ENCODE measurements around the gene CLDN11. TPM values are rescaled to one million over a fixed set of nuclear protein-coding genes. Genes with fewer than 3 reads are reported as not detected.

Gene CLDN11
- total and polyA plus RNA-seq, 2 of the 8 experiments (the other 6 are each of a cell fraction or from before 2014, with no cell fraction given) = 4.8 to 12.5 TPM

DNA sequence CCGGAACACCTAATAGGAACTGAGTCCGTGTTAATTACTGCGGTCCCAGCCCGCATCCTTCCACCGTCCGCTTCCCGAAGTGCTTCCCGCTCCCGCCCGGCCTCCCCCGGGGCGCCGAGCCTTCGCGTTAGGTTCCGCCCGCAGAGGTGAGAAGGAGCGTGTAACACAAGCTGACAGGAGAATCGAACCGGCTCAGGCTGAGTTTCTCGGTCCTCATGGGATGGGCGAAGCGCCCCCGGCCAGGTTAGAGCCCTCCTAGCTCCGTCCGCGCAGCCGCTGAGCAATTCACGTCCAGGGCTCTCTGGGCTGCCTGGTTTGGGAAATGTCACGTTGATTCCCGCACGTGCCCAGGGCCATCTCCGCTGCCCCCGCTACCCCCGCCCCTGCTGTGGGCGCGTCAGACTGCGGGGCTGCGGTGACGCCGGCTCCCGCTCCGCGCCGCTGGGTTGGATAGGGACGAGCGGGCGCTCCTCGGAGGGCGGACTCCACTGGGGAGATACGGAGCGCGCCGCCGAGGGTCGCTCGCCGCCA is 954 bp downstream of the CLDN11 start (continued):
- TF ChIP-seq TCF12 (IDR thresholded peaks at IDR 0.05; ENCODE audit: low read depth, low read length) = no peak
- TF ChIP-seq BRCA1 (IDR thresholded peaks at IDR 0.05; ENCODE audit: low read depth, low read length) = no peak
- TF ChIP-seq SP2 (IDR thresholded peaks at IDR 0.05; ENCODE audit: low read length) = no peak
- no peak for TF ChIP-seq JUND (IDR thresholded peaks at IDR 0.05; ENCODE audit: low read length)
- no peak for TF ChIP-seq KDM5A (IDR thresholded peaks at IDR 0.05; ENCODE audit: low read length)
- TF ChIP-seq TAF1 (IDR thresholded peaks at IDR 0.05; ENCODE audit: low read depth, low read length) = no peak
- no peak for TF ChIP-seq TEAD4 (IDR thresholded peaks at IDR 0.05; ENCODE audit: low read depth, low read length)
- TF ChIP-seq, protein P1, sequence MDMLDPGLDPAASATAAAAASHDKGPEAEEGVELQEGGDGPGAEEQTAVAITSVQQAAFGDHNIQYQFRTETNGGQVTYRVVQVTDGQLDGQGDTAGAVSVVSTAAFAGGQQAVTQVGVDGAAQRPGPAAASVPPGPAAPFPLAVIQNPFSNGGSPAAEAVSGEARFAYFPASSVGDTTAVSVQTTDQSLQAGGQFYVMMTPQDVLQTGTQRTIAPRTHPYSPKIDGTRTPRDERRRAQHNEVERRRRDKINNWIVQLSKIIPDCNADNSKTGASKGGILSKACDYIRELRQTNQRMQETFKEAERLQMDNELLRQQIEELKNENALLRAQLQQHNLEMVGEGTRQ (IDR thresholded peaks at IDR 0.05; ENCODE audit: low read length) = peak; percentile 25; the same call in 1 of the 2 replicates
- TF ChIP-seq, protein P2, sequence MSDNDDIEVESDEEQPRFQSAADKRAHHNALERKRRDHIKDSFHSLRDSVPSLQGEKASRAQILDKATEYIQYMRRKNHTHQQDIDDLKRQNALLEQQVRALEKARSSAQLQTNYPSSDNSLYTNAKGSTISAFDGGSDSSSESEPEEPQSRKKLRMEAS (IDR thresholded peaks at IDR 0.05) = peak; percentile 94
- 0 out of 4 replicates have a peak, but pooled peaks of 1 of the 2 experiments have one; percentile 18 for TF ChIP-seq RAD21 (IDR thresholded peaks at IDR 0.05 in 1 of 2, conservative IDR thresholded peaks at IDR 0.05 in 1 of 2; ENCODE audit: low read depth in 2 of 2, low read length in 2 of 2)
- TF ChIP-seq, protein P3, sequence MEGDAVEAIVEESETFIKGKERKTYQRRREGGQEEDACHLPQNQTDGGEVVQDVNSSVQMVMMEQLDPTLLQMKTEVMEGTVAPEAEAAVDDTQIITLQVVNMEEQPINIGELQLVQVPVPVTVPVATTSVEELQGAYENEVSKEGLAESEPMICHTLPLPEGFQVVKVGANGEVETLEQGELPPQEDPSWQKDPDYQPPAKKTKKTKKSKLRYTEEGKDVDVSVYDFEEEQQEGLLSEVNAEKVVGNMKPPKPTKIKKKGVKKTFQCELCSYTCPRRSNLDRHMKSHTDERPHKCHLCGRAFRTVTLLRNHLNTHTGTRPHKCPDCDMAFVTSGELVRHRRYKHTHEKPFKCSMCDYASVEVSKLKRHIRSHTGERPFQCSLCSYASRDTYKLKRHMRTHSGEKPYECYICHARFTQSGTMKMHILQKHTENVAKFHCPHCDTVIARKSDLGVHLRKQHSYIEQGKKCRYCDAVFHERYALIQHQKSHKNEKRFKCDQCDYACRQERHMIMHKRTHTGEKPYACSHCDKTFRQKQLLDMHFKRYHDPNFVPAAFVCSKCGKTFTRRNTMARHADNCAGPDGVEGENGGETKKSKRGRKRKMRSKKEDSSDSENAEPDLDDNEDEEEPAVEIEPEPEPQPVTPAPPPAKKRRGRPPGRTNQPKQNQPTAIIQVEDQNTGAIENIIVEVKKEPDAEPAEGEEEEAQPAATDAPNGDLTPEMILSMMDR (IDR thresholded peaks at IDR 0.05; ENCODE audit: control extremely low read depth in 1 of 3, insufficient read depth in 1 of 3, low read depth in 1 of 3, low read length in 3 of 3) = 0 out of 4 replicates have a peak, but pooled peaks of 1 of the 3 experiments have one; percentile 12
- no peak for TF ChIP-seq BACH1 (IDR thresholded peaks at IDR 0.05; ENCODE audit: low read length)
- TF ChIP-seq SUZ12 (IDR thresholded peaks at IDR 0.05; ENCODE audit: low read length) = peak; percentile 62
- TF ChIP-seq CEBPB (IDR thresholded peaks at IDR 0.05; ENCODE audit: low read depth, low read length) = no peak
- TF ChIP-seq TAF7 (optimal IDR thresholded peaks at IDR 0.05; ENCODE audit: borderline replicate concordance, low read depth, low read length) = no peak
- no peak for TF ChIP-seq SIX5 (IDR thresholded peaks at IDR 0.05; ENCODE audit: low read depth, low read length)
- no peak for TF ChIP-seq YY1 (IDR thresholded peaks at IDR 0.05; ENCODE audit: low read depth, low read length)
- no peak for TF ChIP-seq POLR2AphosphoS5 (IDR thresholded peaks at IDR 0.05; ENCODE audit: low read depth, low read length)
- no peak for TF ChIP-seq CTBP2 (IDR thresholded peaks at IDR 0.05; ENCODE audit: borderline replicate concordance, insufficient read depth, insufficient read length, low read length)
- peak; percentile 15; the same call in 1 of the 2 replicates for TF ChIP-seq KDM1A (IDR thresholded peaks at IDR 0.05; ENCODE audit: borderline replicate concordance, low read length)
- peak; percentile 84 for TF ChIP-seq KDM4A (IDR thresholded peaks at IDR 0.05; ENCODE audit: low read depth, low read length, severe bottlenecking)

All from H1 (cell line).